Measurements from ENCODE around the gene CDH13.

CDH13 gene

DNA sequence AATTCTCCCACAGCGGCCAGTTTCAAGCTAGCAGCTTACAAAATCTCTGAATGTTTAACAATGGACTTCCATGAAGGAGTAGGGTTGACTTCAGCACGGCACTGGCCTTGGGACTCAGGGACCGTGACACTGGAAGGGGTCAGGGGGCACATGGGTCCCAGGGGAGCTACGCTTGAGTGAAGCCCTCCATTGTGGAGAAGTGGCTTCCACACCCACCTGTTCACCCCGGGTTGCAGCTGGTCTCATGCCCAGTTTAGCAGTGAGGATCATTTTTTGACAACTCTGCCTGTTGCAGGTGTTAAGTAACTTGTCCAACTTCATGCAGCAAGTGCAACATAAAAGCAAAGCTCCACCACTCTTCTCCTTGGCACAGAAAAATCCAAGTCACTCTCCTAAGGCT is 510.2 kb downstream of the CDH13 start:
- no peak for DNase-seq

DNA sequence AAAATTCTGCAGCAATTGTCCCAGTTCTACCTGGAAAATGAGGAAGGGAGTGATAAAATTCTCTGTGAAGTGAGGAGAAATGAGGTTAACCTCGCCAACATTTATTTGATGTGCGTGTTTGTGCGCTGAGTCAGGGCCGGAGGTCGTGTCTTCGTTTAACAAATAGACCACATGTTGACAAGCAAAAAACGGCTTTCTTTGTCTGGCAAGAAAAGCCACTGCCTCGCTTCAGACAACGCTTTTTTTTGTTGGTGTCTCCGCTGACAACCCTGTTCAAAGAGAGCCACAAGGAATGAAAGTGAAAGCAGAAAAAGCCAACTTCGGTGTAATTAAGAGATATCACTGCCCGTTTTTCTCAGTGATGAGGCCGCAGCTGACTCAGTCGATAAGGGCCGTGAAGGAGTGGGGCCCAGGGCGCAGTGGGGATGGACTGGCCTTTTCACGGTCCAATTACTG is 510.6 kb downstream of the CDH13 start:
- DNase-seq = no peak

DNA sequence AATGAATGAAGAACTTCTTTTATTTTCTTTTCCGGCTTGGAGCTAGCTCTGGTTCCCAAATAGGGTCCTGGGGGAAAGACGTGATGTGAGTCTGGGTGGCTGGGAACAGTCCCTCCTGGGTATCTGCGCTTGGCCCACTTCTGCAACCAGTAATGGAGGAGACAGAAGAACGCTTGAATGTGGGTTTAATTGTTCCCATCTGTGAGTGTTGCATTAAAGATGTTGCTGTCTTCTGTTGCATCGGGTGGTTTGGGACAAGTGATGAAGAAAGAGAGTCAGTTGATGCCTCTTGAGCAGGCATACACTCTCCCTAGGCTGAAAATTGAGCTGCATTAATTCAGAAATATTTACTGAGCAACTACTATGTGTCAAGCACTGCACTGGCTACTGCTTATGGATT is 511.1 kb downstream of the CDH13 start:
- DNase-seq = no peak

DNA sequence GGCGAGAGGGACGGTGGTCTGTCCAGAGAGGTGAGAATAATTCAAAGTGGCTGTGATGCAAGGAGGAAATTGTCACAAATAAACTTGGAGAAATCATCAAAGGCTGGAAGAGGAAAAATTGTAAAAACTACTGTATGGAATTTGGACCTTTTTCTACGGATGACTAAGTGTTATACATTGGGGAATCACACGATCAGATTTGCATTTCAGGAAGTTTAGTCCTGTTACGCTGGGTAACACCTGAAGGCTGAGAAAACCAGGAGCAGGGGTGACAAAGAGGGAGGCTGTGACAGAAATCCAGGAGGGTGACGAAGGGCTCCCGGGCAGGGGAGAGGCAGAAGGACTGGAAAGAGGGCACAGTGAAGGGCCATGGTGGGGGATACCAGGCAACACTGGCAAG is 511.7 kb downstream of the CDH13 start:
- DNase-seq = no peak

DNA sequence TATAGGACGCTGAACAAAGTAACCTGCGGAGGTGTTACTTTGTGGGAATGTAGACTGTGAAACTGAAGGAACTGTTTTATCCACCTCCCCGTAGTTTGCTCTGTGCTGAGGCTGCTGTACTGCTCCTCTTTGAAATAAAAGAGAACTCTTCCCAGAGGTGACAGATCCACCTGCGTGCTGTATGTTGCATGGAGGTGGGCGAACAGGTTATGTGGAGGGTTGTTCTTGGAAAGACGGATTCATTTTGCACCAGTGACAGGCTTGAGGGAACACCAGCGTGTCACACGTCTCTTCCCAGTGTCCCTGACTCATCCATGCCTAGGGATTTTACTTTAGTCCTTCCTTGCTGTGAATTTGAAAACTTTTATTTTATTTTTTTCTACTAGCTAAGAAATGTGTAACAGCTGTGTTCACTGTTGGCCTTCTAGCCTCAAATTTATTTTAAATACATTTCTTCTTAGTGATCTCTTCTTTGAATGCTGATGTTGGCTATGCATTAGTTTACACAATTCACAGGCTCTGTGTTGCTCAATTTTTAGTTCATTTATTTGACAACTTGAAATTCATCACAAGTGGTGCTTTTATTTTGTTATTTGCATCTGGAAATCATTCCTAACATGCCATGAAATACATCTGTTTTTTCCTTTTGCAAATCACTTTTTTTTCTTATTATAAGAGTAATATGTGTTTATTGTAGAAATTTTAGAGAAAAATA is 512.4 kb downstream of the CDH13 start:
- no peak for DNase-seq

DNA sequence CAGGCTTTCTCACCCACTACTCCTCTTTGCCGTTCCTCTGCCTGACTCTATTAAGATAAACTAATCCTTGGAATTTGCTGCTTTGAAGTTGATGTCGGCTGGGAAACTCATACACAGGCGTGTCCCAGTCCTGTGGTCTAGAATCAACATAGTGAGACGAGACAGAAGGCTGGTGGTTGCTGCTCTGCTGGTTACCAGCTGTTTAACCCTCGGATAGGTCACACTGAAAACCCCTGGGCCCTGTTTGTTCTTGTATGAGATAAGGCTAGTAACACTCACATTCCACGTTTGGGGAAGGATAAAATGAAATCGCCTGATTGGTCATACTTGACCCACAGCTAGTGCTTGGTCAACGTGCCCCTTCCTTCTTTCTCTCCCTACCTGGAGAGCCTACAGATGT is 517.0 kb downstream of the CDH13 start:
- DNase-seq = no peak

DNA sequence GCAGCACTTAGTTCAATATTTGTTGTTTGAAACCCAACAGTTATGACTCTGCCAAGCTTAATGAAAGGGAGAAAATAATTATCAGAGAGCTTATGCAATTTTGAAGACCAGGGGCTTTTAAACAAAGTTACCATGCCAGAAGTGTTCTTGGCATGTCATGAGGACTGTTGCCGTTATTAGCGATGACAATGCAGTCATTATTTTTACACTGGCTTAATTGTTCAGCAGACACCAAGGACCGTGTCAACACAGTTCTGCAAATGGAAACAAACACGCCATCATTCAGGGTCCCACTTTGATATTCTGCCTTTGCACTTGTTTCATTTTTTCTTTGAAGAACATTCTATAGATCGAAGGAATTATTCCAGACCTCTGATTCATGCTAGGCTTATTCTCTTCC is 518.5 kb downstream of the CDH13 start:
- no peak for DNase-seq

DNA sequence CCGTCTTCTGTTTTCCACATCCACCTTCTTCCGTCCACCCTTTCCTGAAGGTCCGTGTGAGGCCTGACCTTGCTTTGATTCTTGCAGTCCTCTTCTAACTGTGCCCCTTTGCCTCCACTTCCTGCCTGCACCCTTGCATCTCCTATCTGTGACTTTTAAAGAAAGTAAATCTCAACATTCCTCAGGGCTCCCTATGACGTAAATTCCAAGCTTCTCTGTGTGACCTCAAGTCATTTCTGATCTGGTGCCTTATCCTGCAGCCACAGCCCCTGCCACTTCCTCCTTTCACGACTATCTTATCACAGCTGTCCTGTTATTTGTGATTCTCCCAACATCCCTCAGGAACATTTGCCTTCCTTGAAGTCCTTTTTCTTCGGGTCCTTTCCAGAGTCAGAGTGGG is 520.5 kb downstream of the CDH13 start:
- no peak for DNase-seq

DNA sequence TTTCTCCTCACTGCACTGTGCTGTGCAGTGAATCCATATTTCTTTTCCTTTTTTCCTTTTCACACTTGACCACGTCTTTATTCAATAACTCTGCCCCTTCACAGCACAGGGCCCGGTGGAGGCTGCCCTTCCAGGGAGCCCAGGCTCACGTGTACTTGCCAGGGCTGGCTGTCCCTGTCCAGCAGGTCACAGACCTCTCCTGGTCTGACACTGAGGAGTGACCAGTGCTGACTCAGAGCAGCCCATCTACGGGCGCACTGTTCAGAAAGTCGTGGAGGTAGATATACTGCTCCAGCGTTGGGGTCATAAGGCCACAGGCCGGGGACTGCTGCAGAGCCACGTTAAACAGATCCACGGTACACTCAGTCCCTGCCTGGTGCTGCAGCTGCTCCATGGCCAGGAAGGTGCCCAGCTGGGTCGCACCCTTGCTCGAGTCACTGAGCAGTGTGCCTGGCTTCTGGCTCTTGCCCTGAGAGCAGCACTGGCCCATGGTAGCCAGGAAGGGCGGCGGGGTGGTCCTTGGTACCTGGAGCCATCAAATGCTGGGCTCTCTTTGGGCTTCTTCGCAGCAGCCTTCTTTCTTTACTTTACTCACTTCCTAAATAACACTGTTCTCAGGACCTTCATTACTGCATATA is 531.7 kb downstream of the CDH13 start:
- DNase-seq = no peak

DNA sequence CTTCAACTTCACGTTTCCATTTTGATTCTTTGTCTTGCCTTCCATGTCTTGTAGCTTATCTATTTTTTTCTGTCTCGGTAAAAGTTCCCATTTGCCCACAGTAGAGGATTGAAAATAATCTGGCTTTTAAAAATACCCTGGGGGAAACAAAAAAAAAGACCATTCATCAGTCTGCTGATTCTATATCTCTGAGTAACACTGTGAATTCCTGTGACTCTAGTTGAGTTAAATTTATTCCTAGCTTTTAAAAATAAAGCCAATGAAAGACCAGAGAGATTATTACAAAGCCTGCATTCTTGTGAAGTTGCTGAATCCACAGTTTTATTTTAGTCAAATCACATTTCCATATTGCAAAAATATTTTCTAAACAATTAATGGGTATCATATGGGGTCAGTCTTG is 532.3 kb downstream of the CDH13 start:
- no peak for DNase-seq

DNA sequence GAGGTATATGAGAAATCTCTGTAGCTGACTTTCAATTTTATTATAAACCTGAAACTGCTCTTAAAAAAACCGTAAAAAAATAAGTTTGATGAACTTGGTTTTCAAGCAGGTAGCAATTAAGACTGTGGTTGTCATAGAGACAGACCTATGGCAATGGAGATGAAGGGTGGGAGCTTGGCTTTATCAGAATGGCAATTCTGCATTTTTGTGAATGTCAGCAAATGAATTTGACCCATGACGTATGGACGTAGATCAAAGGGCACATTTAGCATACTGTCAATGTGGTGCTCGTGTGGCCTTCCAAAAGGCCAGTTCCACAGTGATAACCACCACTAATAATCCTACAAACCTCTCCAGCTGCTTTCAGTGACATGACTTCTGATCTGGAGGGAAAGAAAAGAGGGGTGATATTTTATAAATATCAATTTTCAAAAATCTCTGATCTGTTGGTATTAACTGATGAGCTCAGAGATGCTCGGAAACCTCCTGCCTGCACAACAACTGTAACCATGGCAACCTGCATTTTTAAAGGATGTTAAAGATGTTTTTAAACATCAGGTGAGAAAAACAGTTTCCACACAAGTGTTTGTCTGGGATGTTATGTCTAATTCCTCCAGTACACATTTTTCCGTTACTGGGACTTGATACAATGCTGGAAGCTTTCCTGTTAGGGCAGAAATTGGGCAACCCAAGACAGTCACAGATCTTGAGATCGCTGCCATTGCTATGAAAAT is 533.7 kb downstream of the CDH13 start:
- DNase-seq = no peak

DNA sequence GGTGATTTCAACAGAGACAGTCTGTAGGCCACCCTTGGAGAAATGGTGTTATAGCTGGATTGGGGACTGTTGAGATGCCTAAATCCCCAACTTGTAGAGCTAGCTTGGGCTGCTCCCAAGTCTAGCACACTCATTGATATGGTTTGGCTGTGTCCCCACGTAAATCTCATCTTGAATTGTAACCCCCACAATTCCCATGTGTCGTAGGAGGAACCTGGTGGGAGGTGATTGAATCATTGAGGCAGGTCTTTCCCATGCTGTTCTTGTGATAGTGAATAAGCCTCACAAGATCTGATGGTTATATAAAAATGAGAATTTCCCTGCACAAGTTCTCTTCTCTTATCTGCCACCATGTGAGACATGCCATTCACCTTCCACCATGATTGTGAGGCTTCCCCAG is 536.0 kb downstream of the CDH13 start:
- no peak for DNase-seq

DNA sequence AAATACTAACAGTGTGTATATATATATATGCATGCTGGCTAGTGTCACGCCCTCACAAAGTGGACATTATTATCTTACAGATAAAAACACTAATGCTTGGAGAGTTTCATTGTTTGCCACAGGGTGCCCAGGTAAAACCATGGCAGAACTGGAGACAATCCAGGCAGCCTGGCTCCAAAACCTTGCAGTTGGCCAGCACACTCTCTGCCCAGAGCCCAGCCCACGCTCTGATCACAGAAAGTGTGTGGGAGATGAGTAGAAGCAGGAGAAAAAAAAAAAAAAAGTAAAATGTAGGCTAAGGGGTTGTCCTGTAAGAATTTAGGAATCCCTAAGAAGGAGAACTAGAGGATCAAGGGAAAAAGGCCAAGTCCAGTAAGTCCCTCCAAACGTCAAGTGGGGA is 538.0 kb downstream of the CDH13 start:
- no peak for DNase-seq

DNA sequence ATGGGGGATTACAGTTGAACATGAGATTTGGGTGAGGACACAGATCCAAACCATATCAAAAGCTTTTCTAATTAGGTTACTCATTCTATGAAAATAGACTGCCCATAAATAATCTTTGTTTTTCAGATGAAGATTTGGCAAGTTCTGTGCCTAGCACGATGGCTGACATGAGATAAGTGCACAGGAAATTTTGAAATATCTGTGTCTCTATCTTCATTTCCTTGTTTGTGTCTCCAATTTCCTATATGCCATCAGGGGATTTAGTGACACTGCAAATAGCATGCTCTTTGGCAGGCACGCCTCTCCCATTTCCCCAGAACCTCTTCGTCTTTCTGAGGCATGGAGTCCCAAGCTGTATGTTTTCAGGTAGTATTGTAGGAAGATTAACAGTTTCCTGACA is 544.6 kb downstream of the CDH13 start:
- no peak for DNase-seq

DNA sequence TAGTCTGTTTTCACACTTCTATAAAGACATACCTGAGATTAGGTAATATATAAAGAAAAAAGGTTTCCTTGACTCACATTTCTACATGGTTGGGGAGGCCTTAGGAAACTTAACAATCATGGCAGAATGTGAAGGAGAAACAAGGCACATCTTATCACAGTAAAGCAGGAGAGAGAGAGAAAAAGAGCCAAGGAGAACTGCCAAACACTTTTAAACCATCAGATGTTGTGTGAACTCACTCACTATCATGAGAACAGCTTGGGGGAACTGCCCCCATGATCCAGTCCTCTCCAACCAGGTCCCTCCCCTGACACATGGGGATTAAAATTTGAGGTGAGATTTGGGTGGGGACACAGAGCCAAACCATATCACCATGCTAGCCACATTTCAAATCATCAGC is 547.9 kb downstream of the CDH13 start:
- no peak for DNase-seq

DNA sequence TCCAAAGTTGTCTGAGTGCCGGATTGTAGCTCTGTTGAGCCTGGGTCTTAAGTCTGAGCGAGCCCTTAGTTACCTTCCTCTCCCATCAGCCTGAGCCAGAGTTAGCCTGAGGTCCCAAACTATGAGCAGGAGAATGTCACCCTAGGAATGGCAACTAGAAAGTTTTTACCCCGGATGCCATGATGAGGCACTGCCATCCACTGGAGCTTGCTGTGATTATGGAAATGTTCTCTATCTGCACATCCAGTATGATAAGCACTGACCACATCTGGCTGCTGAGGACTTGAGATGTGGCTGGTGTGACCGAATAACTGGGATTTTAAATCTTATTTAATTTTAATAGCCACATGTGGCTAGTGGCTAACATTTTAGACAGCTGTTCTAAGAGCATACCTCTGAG is 550.0 kb downstream of the CDH13 start:
- DNase-seq = no peak

DNA sequence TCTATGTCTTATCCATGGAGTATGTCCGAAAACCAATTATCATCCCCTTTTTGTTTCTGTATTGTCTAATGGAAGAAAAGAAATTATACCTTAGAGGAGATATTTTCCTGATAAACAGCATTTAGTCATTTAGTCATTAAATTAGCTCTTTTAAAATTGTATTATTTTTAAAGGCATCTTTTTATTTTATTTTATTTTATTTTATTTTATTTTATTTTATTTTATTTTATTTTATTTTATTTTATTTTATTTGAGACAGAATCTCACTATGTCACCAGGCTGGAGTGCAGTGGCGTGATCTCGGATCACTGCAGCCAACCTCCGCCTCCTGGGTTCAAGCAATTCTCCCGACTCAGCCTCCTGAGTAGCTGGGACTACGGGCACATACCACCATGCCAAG is 559.1 kb downstream of the CDH13 start:
- DNase-seq = no peak

DNA sequence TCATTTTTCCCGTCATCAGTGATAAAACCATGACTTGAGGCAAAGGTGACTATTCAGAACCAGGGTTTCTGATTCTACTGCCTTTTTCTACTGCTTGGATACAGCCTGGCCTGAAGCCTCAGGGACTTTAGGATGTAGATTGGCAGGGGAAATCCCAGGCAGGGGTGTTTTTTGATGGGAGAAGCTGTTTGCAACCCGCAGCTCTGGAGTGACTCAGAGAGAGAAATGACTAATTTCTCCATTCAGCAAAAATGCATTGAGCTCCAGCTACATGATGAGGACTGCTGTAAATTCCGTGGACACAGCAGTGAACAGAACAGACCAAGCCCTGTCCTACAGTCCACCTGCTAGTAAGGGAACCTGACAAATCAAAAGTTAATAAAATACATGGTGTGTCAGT is 560.6 kb downstream of the CDH13 start:
- DNase-seq = no peak

DNA sequence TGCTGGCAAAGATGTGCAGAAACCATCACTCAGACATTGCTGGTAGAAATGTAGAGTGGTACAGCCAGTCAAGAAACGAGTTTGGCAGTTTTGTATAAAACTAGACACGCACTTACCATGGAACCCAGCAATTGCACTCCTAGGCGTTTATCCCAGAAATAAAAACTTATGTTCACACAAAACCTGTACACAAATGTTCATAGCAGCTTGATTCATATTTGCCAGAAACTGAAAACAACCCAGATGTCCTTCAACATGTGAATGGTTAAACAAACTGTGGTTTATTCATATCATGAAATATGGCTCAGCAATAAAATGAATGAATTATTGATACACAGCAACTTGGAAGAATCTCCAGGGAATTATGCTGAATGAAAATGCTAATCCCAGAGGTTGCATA is 570.0 kb downstream of the CDH13 start:
- DNase-seq = no peak

DNA sequence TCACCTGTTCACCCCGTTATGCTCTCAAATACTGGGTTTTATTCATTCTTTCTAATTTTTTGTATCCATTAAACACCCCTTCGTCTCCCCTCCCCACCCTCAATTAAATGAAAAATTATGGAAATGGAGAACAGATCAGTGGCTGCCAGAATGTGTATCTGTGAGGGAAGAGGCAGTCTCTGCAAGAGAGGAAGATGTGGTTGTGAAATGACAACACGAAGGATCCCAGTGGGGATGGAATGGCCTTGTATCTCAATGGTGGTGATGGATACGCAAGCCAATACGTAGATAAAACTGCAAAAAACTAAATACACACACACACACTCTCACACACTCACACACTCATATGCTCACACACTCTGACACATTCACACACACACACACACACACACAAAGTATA is 570.7 kb downstream of the CDH13 start:
- no peak for DNase-seq

DNA sequence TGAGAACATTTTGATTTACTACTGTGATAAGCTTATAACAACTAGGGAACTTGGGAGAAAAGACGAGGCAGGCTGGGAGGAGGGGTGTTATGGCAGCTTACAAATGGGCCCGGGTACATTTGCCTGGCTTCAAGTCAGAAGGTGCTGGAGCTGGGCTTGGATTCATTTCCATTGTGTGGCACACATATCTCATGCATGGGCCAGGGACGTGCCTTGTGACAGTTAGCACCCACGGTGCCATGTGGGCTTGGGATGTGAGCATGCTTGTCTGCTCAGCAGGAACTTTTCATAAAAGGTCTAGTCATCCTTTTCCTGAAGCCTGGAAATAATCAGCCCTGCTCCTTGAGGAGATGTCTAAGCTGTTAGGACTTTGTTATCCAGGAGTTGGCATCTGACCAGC is 572.2 kb downstream of the CDH13 start:
- no peak for DNase-seq

DNA sequence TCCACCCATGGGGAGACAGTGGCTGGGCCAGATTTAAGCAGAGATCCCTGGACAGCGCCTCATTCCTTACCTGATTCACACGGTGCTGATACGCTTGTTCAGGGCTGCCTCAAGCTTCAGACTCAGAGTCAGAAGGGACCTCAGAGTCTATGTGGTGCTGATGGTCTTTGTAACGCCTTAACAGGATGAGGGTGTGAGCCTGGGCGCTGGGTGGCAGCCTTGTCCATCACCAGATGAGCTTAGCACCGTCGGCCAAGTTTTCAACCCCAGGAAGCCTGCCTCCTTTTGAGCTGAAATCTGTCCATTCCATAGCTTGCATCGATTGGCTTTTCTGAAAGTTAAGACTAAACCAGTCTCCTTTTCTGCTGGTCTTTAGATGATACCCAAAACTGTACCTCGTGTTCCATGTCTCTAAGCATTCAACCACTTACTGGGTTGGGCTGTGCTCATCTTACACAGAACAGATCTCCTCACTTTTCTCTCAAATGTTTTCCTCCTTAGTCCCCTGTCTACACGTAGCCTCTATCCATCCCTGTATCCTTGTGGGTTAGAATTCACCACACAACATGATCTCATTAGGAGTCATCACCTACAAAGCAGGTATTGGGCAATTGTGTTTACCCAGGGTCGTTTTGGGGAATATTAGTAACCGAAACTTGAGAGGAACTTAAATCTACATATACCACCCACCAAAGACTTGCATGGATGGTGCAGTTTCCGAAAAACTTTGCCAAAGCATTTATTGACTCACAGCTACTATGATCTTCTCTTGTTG is 573.4 kb downstream of the CDH13 start:
- no peak for DNase-seq

DNA sequence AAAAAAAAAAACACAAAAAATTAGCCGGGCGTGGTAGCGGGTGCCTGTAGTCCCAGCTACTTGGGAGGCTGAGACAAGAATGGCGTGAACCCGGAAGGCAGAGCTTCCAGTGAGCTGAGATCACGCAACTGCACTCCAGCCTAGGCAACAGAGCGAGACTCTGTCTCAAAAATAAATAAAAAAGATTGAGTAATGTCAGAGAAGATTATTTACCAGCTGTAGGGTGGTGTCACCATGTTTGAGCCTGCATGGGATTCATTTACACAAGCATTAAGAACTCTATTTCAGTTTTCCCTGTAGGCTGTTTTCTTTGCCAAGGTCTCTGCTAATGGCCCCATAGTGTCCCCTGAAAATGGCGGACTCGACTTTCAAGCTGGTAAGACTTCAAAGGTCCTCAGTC is 575.0 kb downstream of the CDH13 start:
- DNase-seq = no peak

DNA sequence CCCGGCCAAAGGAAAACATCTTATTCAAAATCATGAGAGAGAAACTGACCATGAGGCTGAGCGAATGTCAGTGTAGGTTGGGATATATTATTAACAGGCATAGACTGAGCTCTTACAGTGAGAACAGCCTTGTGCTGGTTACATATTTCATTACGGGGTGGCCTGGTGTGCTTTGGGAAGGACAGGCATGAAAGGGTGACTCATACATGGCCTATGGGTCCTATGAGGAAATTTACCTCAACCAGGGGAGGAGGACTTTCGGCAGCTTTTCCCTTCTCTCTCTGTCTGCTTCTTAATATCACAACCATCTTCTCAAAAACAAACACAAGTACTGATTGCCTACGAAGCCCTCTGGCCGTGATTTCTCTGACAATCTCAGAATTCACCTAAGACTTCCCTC is 579.1 kb downstream of the CDH13 start:
- no peak for DNase-seq

All from activated effector memory CD4-positive, alpha-beta T cell treated with Interleukin-2 at 50 U/mL for 16 hours (primary cell).